ENCODE data around the gene ASS1. TPM values are rescaled to one million over a fixed set of nuclear protein-coding genes. Genes with fewer than 3 reads are reported as not detected.

The ASS1 gene
- total RNA-seq, 1 experiment from 2014 or later, result 26.2 TPM

GRCh38 chr9:130453487-130453886, 8.7 kb downstream of the ASS1 start:
- in situ Hi-C loops (cut with HindIII; ENCODE audit: low pct_unique_long_range_greater_than_20kb, low sequenced_read_pairs) (no loop called here), intact Hi-C loops (cut with micrococcal nuclease; ENCODE audit: unreplicated experiment) (no loop called here)
- Histone ChIP-seq H3K27ac (ENCODE audit: low read length) (no peak overlapping the region), H3K36me3 (ENCODE audit: control insufficient read depth, insufficient read depth, low read length) (no peaks in the 10 kb centered on the region), H3K27me3 (ENCODE audit: control insufficient read depth, insufficient read depth, low read length) (no peaks in the 10 kb centered on the region), H3K9me3 (ENCODE audit: control insufficient read depth, insufficient read depth, low read depth, low read length) (no peaks in the 10 kb centered on the region), H3K4me3 (ENCODE audit: low read depth in 2 of 2, low read length in 2 of 2) (no peak overlapping the region), H3K4me1 (ENCODE audit: control insufficient read depth, insufficient read depth, low read length) (peaks cover 7% of the 10 kb centered on the region)
- no peak for ATAC-seq
- no peak for TF ChIP-seq POLR2AphosphoS5 (IDR thresholded peaks at IDR 0.05; ENCODE audit: low read depth, low read length)
- TF ChIP-seq REST (IDR thresholded peaks at IDR 0.05; ENCODE audit: insufficient read depth in 1 of 2, low read depth in 2 of 2, low read length in 1 of 2), result no peak
- no peak for TF ChIP-seq CTCF (IDR thresholded peaks at IDR 0.05)
- TF ChIP-seq TCF7L2 (IDR thresholded peaks at IDR 0.05; ENCODE audit: low read depth, low read length), result no peak
- TF ChIP-seq SIN3A (IDR thresholded peaks at IDR 0.05; ENCODE audit: borderline replicate concordance, insufficient read depth, low read depth, low read length), result no peak
- no TSS peak for BruUV-seq (replicated peaks)
- no peak for DNase-seq (ENCODE audit: low read depth, low spot score)
- ChIA-PET CTCF (no interaction called here), POLR2A (no interaction called here)

- Histone ChIP-seq H3K4me1 (ENCODE audit: control insufficient read depth, insufficient read depth, low read length) (peaks cover 7% of the 10 kb centered on the region), H3K27me3 (ENCODE audit: control insufficient read depth, insufficient read depth, low read length) (no peaks in the 10 kb centered on the region), H3K9me3 (ENCODE audit: control insufficient read depth, insufficient read depth, low read depth, low read length) (no peaks in the 10 kb centered on the region), H3K27ac (ENCODE audit: low read length) (no peak overlapping the region), H3K4me3 (ENCODE audit: low read depth in 2 of 2, low read length in 2 of 2) (no peak overlapping the region), H3K36me3 (ENCODE audit: control insufficient read depth, insufficient read depth, low read length) (no peaks in the 10 kb centered on the region)
- ATAC-seq, result no peak
- ChIA-PET CTCF (no interaction called here), POLR2A (no interaction called here)
- in situ Hi-C loops (cut with HindIII; ENCODE audit: low pct_unique_long_range_greater_than_20kb, low sequenced_read_pairs), result no loop called here
- no peak for DNase-seq (ENCODE audit: low read depth, low spot score)
- intact Hi-C loops (cut with micrococcal nuclease; ENCODE audit: unreplicated experiment), result no loop called here
- no TSS peak for BruUV-seq (replicated peaks)
- no peak for TF ChIP-seq CTCF (IDR thresholded peaks at IDR 0.05)
Observed at GRCh38 chr9:130454096-130454811, 9.5 kb downstream of the ASS1 start.
